ENCODE measurements around the gene FHDC1. TPM values are rescaled to one million over a fixed set of nuclear protein-coding genes. Genes with fewer than 3 reads are reported as not detected.

FHDC1 gene
- total RNA-seq, 2 experiments from 2014 or later = 0.12 to 0.14 TPM

- no peak for ATAC-seq
- no peak overlapping the region for H3K4me3 Mint-ChIP-seq
- no peaks in the 10 kb centered on the region for H3K4me1 Mint-ChIP-seq
- CTCF ChIA-PET = no interaction called here
- H3K27me3 Mint-ChIP-seq = peaks cover 10% of the 10 kb centered on the region
- no peaks in the 10 kb centered on the region for H3K9me3 Mint-ChIP-seq (ENCODE audit: low read depth)
- DNase-seq = no peak
- H3K36me3 Mint-ChIP-seq = no peaks in the 10 kb centered on the region
- no peak overlapping the region for H3K27ac Mint-ChIP-seq
These were observed 62.7 kb downstream of the FHDC1 start for GRCh38 chr4:152998861-152999260.

GRCh38 chr4:152999346-153000075 is 63.4 kb downstream of the FHDC1 start:
- Mint-ChIP-seq H3K36me3 (no peaks in the 10 kb centered on the region), H3K4me3 (no peak overlapping the region), H3K4me1 (no peaks in the 10 kb centered on the region), H3K27me3 (peaks cover 10% of the 10 kb centered on the region), H3K27ac (no peak overlapping the region), H3K9me3 (ENCODE audit: low read depth) (no peaks in the 10 kb centered on the region)
- ATAC-seq (no peak), DNase-seq (no peak)
- CTCF ChIA-PET = no interaction called here

GRCh38 chr4:153000076-153000420 is 63.9 kb downstream of the FHDC1 start:
- Mint-ChIP-seq H3K27me3 (peaks cover 12% of the 10 kb centered on the region), H3K27ac (no peak overlapping the region), H3K36me3 (no peaks in the 10 kb centered on the region), H3K4me1 (no peaks in the 10 kb centered on the region), H3K4me3 (no peak overlapping the region), H3K9me3 (ENCODE audit: low read depth) (no peaks in the 10 kb centered on the region)
- ATAC-seq (no peak), DNase-seq (no peak)
- CTCF ChIA-PET = no interaction called here

- Mint-ChIP-seq H3K4me1 (no peaks in the 10 kb centered on the region), H3K27ac (no peak overlapping the region), H3K27me3 (peaks cover 10% of the 10 kb centered on the region), H3K36me3 (no peaks in the 10 kb centered on the region), H3K9me3 (ENCODE audit: low read depth) (no peaks in the 10 kb centered on the region), H3K4me3 (no peak overlapping the region)
- ATAC-seq = no peak
- DNase-seq = no peak
- CTCF ChIA-PET = no interaction called here
These were observed 65.5 kb downstream of the FHDC1 start for GRCh38 chr4:153001626-153002025.

- peaks cover 10% of the 10 kb centered on the region for H3K27me3 Mint-ChIP-seq
- H3K4me3 Mint-ChIP-seq = no peak overlapping the region
- no peaks in the 10 kb centered on the region for H3K9me3 Mint-ChIP-seq (ENCODE audit: low read depth)
- H3K36me3 Mint-ChIP-seq = no peaks in the 10 kb centered on the region
- CTCF ChIA-PET = no interaction called here
- ATAC-seq = no peak
- H3K4me1 Mint-ChIP-seq = no peaks in the 10 kb centered on the region
- H3K27ac Mint-ChIP-seq = no peak overlapping the region
- DNase-seq = no peak
These were observed 66.0 kb downstream of the FHDC1 start for GRCh38 chr4:153002110-153002509.

GRCh38 chr4:153004081-153004850 is 68.1 kb downstream of the FHDC1 start:
- CTCF ChIA-PET = no interaction called here
- no peak for DNase-seq
- Mint-ChIP-seq H3K27me3 (peaks cover 8% of the 10 kb centered on the region), H3K36me3 (no peaks in the 10 kb centered on the region), H3K9me3 (ENCODE audit: low read depth) (no peaks in the 10 kb centered on the region), H3K27ac (no peak overlapping the region), H3K4me3 (no peak overlapping the region), H3K4me1 (no peaks in the 10 kb centered on the region)
- no peak for ATAC-seq

- H3K9me3 Mint-ChIP-seq (ENCODE audit: low read depth) = no peaks in the 10 kb centered on the region
- DNase-seq = no peak
- no peak for ATAC-seq
- peaks cover 5% of the 10 kb centered on the region for H3K27me3 Mint-ChIP-seq
- no peak overlapping the region for H3K27ac Mint-ChIP-seq
- CTCF ChIA-PET = no interaction called here
- H3K36me3 Mint-ChIP-seq = no peaks in the 10 kb centered on the region
- H3K4me3 Mint-ChIP-seq = no peak overlapping the region
- H3K4me1 Mint-ChIP-seq = no peaks in the 10 kb centered on the region
These were observed 69.8 kb downstream of the FHDC1 start for GRCh38 chr4:153005899-153006381.

- ATAC-seq (no peak), DNase-seq (no peak)
- no peaks in the 10 kb centered on the region for H3K36me3 Mint-ChIP-seq
- CTCF ChIA-PET = no interaction called here
- H3K4me3 Mint-ChIP-seq = no peak overlapping the region
- no peaks in the 10 kb centered on the region for H3K9me3 Mint-ChIP-seq (ENCODE audit: low read depth)
- H3K4me1 Mint-ChIP-seq = no peaks in the 10 kb centered on the region
- peaks cover 4% of the 10 kb centered on the region for H3K27me3 Mint-ChIP-seq
- no peak overlapping the region for H3K27ac Mint-ChIP-seq
These were observed 72.6 kb downstream of the FHDC1 start for GRCh38 chr4:153008578-153009199.

GRCh38 chr4:153010146-153010545 is 74.0 kb downstream of the FHDC1 start:
- Mint-ChIP-seq H3K9me3 (ENCODE audit: low read depth) (no peaks in the 10 kb centered on the region), H3K27me3 (peaks cover 2% of the 10 kb centered on the region)
- CTCF ChIA-PET = no interaction called here

GRCh38 chr4:153013202-153013977 is 77.3 kb downstream of the FHDC1 start:
- no peak overlapping the region for H3K27ac Mint-ChIP-seq
- ATAC-seq (no peak), DNase-seq (no peak)
- H3K4me1 Mint-ChIP-seq = no peaks in the 10 kb centered on the region
- CTCF ChIA-PET = no interaction called here
- H3K4me3 Mint-ChIP-seq = no peak overlapping the region
- H3K36me3 Mint-ChIP-seq = no peaks in the 10 kb centered on the region
- peaks cover 2% of the 10 kb centered on the region for H3K27me3 Mint-ChIP-seq
- H3K9me3 Mint-ChIP-seq (ENCODE audit: low read depth) = no peaks in the 10 kb centered on the region

More at GRCh38 chr4:153010146-153010545, 74.0 kb downstream of the FHDC1 start:
- DNase-seq (no peak), ATAC-seq (no peak)
- H3K27ac Mint-ChIP-seq = no peak overlapping the region
- H3K36me3 Mint-ChIP-seq = no peaks in the 10 kb centered on the region
- H3K4me3 Mint-ChIP-seq = no peak overlapping the region
- H3K4me1 Mint-ChIP-seq = no peaks in the 10 kb centered on the region

GRCh38 chr4:153014460-153014859 is 78.3 kb downstream of the FHDC1 start:
- Mint-ChIP-seq H3K4me3 (no peak overlapping the region), H3K27ac (no peak overlapping the region), H3K27me3 (peaks cover 2% of the 10 kb centered on the region), H3K9me3 (ENCODE audit: low read depth) (no peaks in the 10 kb centered on the region), H3K4me1 (no peaks in the 10 kb centered on the region), H3K36me3 (no peaks in the 10 kb centered on the region)
- CTCF ChIA-PET = no interaction called here
- ATAC-seq (no peak), DNase-seq (no peak)

GRCh38 chr4:153016592-153016991 is 80.5 kb downstream of the FHDC1 start:
- Mint-ChIP-seq H3K9me3 (ENCODE audit: low read depth) (no peaks in the 10 kb centered on the region), H3K36me3 (no peaks in the 10 kb centered on the region)
- CTCF ChIA-PET = no interaction called here

GRCh38 chr4:153018031-153018430 is 81.9 kb downstream of the FHDC1 start:
- no peak for DNase-seq
- Mint-ChIP-seq H3K9me3 (ENCODE audit: low read depth) (no peaks in the 10 kb centered on the region), H3K4me1 (no peaks in the 10 kb centered on the region), H3K4me3 (no peak overlapping the region), H3K36me3 (no peaks in the 10 kb centered on the region), H3K27me3 (peaks cover 2% of the 10 kb centered on the region), H3K27ac (no peak overlapping the region)
- CTCF ChIA-PET = no interaction called here
- ATAC-seq = no peak

More at GRCh38 chr4:153016592-153016991, 80.5 kb downstream of the FHDC1 start:
- ATAC-seq (no peak), DNase-seq (no peak)
- Mint-ChIP-seq H3K4me3 (no peak overlapping the region), H3K27me3 (peaks cover 2% of the 10 kb centered on the region), H3K4me1 (no peaks in the 10 kb centered on the region), H3K27ac (no peak overlapping the region)
